HG03558 (cell line): ENCODE measurements around the gene DYRK1B.

Source experiments
- ATAC-seq: cut with Tn5 transposase; IDR thresholded peaks from one replicate; pipeline ENCODE4 v1.9.1; 2021; ENCODE audit warnings: moderate number of reproducible peaks; ENCODE audit not compliant: unreplicated experiment; ENCODE audit errors: extremely low read depth

The DYRK1B gene

DNA sequence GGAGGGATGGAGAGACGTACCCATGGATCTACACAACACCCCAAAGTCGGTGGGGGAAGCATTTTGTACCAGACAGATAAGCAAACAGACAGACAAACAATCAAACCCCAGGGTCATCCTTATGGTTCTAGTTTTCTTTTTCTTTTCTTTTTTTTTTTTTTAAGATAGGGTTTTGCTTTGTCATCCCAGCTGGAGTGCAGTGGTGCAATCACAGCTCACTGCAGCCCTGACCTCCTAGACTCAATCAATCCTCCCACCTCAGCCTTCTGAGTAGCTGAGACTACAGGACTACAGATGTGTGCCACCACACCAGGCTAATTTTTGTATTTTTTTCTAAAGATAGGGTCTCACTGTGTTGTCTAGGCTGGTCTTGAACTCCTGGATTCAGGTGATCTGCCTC is 30.2 kb upstream of the DYRK1B start:
- ATAC-seq = no peak

DNA sequence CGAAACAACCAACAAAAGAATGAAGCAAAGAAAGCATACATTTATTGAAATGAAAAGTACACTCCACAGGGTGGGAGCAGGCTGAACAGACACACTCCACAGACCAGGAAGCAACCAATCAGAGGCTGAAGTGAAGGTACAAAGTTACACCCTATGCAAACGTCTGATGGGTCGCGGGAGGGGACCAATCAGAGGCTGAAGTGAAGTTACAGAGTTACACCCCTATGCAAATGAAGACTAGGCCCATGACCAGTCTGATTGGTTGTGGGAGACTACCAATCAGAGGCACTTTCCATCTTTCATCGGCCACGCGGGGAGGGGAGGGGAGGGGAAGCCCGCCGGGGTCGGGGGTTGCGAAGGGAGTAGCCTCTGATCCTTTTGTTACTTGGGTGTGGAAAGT is 24.6 kb upstream of the DYRK1B start:
- ATAC-seq = no peak

DNA sequence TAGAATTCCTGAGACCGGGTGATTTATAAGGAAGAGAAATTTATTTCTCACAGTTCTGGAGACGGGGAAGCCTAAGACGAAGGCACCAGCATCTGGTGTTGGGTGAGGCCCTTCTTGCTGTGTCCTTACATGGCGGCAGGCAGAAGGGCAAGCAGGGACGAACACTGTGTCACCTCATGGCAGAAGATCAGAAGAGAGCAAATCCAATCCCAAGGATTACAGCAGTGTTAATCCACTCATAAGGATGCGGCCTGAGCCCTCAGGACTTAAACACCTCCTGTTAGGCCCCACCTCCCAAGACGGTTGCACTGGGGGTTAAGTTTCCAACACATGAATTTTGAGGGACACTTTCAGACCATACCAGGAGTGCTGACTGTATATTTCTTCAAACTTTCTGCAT is 18.9 kb upstream of the DYRK1B start:
- ATAC-seq = no peak

DNA sequence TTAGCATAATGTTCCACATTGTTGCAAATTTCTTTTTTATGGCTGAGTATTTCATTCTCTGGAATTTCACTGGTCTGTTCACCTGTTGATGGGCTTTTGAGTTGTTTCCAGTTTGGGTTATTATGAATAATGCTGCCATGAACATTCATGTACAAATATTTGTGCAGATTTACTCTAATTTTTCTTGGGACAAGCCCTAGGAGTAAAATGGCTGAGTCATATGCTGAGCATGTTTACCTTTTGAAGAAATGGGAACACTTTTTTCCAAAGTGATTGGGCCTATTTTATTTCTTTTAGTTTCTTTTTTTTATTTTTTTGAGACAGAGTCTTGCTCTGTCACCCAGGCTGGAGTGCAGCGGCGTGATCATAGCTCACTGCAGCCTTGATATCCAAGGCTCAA is 16.9 kb upstream of the DYRK1B start:
- ATAC-seq = no peak

DNA sequence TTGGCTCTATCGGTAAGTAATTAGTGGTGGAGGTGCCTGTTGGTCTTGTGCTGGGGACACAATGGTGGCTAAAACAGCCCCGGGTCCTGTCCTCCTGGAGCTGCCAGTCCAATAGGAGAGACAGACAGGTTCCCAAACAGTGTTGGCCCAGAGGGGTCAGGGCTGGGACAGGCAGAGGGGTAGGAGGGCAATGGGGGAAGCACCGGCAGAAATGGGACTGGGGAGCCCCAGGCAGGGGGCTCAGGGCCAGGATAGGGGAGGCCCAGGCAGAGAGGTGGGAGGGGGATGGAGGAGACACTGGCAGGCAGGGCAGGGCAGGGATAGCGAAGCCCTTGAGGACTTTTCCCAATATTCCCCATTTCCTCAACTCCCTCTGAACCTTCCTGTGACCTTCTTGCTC is 14.4 kb upstream of the DYRK1B start:
- no peak for ATAC-seq

DNA sequence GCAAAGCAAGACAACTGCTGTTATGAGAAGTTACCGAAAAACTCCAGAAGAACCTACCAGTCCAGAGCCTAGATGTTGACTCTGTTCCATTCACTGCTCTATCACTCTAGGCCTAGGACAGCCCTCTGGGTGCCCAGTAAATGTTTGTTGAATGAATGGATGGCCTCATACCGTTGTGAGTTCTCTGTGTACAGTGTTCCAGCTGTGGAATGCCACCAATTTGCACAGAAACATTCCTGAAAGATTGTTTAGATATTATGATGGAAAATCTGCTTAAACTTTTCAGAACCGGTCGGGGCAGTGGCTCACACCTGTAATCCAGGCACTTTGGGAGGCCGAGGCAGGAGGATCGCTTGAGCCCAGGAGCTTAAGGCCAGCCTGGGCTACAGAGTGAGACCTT is 13.6 kb upstream of the DYRK1B start:
- ATAC-seq = no peak

DNA sequence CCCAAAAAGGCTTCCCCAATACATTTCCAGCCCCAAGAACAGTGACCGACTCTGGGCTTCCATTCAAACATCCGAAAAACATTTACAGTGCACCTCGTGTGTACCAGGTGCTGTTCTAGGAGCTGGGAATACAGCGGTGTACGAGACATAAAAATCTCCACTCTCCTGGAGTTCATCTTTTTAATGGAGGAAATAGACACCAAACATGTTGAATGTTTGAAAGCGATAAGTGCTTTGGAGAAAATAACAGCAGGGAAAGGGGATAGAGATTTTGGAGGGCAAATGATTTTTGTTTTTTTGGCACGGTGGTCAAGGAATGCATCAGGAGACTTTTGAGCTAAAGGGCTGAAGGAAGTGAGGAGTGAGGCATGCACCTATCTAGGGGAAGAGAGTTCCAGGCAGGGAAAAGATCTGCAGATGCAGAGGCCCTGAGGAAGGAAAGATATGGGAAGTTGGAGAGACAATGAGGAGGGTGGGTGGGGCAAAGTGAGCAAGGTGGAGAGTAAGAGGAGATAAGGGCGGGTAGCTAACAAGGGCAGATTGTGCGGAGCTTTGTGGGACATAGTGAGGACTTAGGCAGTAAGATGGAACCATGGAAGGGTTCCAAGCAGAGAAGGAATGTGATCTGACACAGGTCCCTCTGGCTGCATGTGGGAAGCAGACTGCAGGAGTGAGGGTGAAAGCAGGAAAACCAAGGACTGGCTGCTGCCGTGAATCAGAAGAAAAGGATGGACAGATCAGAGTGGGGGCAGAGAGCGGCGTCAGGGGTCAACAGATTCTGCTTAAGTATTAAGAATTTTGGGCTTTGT is 12.9 kb upstream of the DYRK1B start:
- no peak for ATAC-seq

DNA sequence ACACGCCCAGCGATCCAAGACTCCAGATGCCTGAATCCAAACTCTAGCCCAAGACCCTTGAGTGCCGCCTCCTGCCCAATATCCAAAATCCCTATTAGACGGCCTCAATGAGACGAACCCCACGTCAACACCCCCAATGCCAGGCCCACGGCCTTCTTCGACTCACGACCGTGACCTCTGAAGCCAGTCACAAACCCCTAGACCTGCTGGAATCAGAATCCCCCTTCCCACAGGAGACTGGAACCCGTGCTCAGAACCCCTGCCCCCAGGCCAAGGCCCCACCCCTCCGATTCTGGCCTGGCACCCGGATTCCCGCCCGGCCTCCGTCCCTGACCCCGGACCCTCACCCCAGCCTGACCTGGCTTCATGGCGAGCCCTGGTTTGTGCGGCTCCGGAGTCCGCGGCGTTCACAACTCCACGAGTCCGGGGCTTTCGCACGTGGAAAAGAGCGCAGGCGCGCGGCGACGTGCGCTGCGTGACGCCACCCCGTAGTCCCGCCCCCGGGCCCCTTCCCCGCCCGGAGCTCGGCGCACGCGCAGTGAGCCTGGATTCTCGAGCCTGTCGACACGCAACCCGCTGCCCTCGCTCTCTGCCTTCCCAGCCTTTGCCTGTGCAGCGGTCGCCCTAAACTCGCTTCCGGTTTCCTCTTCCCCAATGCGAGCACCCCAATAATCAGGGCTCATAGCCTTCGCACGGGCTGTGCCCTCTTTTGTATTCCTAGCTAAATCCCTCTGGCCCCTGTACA is 12.1 kb upstream of the DYRK1B start, which contains the start of gene FBL:
FBL (minus strand) TSS at position 447 of the 745 bp plus-strand sequence; CDS start at position 368, 79 bp downstream.
- peak; percentile 67 for ATAC-seq

DNA sequence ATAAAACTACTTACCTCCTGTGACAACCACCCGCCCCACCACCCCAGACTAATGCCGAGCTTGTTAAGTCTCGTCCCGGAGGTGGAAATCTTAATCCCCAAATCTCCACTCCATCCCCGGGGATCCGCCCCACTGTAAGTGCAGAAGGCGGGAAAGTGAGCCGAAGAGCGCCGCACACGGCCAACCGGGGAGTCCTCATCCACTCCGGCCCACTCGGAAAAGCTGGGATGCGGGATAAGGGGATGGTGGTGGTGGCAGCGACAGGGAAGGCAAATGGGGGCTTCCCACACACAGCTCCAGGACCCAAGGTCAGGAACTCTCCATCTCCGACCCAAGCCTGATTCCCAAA is 11.6 kb upstream of the DYRK1B start:
- ATAC-seq = no peak

DNA sequence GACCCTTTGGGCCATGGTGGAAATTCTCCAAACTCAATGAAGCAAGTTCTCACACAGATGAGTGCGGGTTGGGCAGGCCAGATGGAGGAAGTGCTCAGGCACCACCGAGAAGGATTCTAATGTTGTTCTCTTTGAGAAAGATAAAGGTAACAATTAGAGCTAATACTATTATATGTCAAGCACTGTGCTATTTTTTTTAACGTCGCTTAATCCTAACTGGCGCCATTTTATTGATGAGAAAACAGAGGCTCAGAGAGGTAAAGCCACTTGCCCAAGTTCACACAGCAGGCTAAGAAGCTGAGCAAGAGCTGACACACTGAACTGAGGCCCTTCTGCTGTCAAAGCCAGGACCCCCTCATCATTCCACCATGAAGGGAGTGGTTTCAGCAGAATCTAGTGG is 11.2 kb upstream of the DYRK1B start:
- ATAC-seq = no peak

DNA sequence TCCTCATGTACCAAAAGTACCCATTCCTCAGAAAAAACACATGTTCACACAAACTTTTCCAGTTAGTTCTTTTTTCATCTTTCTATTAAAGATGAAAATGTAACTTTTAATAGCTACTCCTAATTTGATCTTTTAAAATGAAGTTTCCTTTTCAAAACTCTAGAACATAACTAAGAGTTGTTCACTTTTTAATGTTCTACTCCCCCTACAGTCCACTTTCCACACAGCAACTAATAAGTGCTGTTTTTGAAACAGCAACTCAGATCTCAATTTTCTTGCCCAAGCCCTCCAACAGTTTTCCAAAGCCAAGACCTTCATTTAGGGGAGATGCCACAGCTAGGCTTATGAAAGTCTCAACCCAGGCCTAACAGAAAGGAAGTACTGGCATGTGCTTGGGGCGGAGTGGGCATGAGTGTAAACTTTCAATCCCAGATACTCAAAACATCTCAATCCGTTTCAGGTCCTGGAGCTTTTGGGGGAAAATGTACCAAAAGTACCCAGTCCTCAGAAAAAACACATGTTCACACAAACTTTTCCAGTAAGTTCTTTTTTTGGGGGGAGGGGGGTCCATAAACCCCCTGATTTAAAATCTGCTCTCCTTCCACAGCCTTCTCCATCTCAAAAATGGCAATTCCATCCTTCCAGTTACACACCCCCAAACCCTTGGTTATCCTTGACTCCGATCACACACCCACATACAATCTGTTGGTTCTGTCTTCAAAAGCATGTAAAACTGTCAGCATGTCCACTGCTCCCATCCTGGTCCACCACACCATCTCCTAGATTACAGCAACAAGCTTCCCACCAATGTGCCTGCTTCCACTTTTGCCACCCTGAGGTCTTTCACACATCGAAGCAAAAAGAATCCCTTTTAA is 10.2 kb upstream of the DYRK1B start:
- no peak for ATAC-seq

DNA sequence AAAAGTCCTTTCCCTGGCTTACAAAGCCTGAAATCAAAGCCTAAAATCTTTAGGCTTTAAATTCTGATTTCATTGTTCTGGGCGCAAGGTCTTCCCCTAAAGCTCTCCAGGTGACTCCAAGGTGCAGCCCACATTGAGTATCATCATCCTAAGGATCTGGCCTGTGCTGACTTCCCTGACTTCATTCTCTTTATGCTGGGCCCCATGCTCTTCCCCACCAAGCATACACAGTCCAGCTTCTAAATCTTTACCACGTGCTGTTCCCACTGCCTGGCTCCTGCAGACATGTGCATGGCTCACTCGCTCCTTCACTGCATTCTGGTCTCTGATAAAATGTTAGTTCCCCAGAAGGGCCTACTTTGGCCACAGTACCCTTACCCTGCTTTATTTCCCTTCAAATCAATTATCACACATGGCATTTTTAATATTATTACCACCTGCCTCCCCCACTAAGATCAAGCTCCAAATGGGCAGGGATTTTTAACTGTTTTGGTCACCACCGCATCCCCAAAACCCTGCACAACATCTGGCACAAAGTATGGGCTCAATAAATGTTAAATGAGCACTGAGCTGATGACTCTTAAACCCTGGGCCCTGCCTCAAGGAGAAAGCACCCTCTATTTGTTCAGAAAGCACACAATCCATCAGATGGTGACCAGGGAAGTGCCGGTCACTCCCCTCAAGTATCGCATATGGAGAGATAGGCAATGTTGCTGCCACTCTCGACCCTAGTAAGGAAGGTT is 8.9 kb upstream of the DYRK1B start:
- ATAC-seq = no peak

DNA sequence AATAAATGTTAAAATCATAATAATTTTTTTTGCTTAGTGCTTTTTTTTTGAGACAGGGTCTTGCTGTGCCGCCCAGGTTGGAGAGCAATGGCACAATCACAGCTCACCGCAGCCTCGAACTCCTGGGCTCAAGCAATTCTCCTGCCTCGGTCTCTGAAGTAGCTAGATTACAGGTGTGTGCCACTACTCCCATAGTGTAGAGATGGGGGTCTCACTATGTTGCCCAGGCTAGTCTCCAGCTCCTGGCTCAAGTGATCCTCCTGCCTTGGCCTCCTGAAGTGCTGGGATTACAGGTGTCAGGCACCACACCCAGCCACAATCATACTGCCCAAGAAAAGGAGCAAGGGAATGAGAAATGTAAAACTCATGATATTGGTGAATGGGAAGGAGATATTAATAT is 7.1 kb upstream of the DYRK1B start:
- ATAC-seq = no peak

DNA sequence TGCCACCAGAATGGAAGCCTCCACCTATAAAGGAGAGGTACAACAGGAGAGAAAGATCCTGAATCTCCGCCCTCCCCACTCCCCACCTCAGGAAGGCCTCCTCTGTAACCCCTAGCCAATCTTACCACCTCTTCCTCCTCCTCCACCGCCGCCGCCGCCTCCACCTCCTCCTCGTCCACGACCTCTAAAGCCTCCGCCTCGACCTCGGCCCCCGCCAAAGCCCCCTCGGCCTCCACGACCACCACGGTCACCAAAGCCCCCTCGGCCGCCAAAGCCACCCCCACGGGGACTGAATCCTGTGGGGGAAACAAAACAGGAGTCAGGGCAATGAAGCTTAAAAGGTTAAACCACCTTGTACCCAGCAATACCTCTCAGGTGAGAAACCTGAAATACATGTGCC is 6.5 kb upstream of the DYRK1B start:
- ATAC-seq = no peak

DNA sequence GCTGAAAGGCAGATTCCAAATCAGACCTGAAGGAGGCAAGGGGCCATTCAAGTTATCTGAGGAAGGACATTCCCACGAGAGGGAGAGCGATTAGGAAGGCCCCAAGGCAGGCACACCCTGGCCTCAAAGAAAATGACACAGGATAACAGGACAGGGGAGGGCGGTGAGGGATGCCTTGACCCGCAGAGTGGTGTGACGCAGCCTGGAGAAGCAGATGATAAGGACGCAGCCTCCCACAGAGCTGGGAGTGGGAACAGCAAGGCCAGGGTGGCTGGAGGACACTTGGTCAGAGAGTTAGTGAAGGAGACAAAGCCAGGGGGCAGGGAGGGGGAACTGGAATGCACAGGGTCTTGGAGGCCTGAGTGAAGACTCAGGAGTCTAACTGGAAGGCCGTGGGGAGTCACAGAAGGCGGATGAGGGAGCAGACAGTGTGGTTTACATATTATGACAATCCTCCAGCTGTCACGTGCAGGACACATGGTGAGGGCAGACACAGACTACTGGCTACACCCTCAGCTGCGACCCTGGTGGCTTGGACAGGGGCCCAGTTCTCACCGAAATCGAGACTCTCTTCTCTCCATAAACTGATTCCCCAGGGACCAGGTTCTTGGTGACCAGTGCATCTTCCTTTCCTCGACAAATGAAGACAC is 5.8 kb upstream of the DYRK1B start:
- no peak for ATAC-seq

DNA sequence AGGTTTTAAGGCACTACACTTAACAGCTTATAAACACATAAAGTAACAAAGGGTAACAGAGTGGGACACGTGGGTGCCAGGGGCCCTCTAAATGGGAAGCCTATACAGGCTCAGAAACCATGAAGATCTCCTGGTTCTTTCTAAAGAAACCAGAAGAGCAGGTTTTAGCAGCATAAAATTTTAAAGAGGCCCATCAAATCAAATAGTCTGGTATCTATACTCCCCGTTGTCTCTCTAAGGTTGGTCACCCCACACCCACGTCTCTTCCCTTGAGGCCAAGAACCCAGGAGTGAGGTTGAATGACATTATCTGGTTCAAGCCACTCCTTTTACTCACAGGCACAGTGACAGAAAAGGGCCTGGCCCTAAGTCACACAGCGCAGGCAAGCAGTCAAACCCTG is 4.6 kb upstream of the DYRK1B start:
- ATAC-seq = no peak

DNA sequence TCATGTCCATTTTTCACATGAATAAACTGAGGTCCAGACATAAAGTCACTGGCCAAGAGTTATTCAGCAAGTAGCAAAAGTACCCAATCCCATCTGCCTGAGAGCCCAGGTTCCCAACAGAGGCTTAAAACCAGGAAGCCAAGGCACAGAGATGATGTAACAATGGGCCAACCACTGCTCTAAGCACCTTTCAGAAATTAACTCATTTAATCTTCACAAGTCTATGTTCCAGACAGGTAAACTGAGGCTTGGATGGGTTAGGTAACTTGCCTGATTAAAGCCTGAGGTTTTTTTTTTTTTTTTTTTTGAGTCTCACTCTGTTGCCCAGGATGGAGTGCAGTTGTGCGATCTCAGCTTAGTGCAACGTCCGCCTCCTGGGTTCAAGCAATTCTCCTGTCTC is 4.0 kb upstream of the DYRK1B start:
- no peak for ATAC-seq

DNA sequence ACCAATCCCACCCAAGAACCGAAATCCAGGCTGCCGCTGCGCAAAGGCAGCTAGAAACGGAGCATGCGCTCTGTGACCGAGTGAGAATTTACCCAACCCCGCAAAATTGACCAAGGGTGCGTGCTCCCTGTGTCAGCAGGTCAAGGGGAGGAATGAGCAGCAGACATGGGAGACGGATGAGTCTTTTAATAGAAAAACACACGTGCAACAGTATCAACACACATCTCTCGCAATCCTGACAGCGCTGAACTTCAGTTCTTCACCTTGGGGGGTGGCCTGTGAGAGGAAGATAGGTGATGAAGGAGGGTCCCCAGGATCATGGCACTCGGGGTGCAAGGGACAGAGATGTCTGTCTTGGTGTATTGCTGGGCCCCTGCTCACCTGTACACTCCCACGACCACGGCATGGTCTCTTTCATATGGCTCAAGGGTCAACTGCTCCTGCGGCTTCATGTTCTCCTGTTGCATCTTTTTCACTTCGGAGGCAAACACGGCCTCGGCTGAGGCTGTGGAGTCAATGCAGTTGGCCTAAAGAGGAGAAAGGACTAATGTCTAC is 402 bp upstream of the DYRK1B start:
- no peak for ATAC-seq

DNA sequence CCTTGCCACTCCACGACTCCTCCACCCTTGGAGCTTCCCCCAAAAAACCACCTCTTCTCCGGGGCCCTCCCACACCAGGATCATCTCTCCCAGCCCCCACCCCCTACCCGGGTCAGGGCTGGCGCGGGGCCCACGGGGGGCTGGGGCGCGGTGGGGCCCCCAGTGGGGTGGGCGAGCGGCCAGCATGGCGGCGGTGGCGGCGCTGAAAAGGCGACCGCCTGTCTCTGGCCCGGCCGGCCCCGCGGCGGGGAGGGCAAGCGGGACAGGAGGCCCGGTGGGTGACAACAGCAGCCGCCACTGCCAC is 850 bp downstream of the DYRK1B start:
- ATAC-seq = no peak
